Skeletal muscle satellite cell (primary cell): ENCODE measurements around the gene CLDN9. TPM values are rescaled to one million over a fixed set of nuclear protein-coding genes. Genes with fewer than 3 reads are reported as not detected.

Source experiments
- small RNA-seq: library from RNA; depleted of rRNA; stranded (forward); fragments of <200 nt; gene quantifications from one replicate; pipeline ENCODE3, GENCODE V24; 2012

Gene CLDN9

Small RNA genes lying within 50 kb of the gene (small RNA-seq; reads per million reads assigned to genes)
- gene LINC00514: not detected
